ENCODE data around the gene RFX3.

The RFX3 gene

GRCh38 chr9:3447788-3448187 lies 78.0 kb downstream of the RFX3 start:
- no peak overlapping the region for H3K27ac ChIP-seq (ENCODE audit: low read length)
- no peaks in the 10 kb centered on the region for H3K9me3 ChIP-seq (ENCODE audit: control insufficient read depth, low read depth, low read length)
- no peak overlapping the region for H3K9ac ChIP-seq (ENCODE audit: low read length)
- no peaks in the 10 kb centered on the region for H3K36me3 ChIP-seq (ENCODE audit: control insufficient read depth, low read depth, low read length)
- no peaks in the 10 kb centered on the region for H3K27me3 ChIP-seq (ENCODE audit: control insufficient read depth, insufficient read depth, low read length)
- no peak overlapping the region for H3K4me3 ChIP-seq (ENCODE audit: low read length)
- H3K4me1 ChIP-seq (ENCODE audit: control insufficient read depth, low read depth, low read length): no peaks in the 10 kb centered on the region

DNA sequence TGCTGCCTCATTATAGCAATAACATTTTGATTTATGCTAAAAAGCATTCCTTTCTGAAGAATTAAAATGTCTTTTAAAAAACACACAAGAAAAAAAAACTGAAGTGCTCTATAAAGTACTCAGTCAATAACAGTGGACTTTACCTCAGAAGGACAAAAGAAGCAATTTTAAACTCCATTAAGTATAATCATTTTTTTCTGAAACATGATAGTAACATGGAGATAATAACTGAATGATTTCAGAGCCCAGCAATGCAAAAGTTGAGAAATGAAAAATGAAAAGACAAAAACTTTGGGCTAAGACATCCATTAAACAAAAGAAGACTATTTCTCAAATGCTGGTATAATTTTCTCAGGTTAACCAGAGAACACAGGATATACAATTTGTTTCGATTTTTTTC lies 78.7 kb downstream of the RFX3 start:
- Histone ChIP-seq H3K27ac (ENCODE audit: low read length) (no peak overlapping the region), H3K9ac (ENCODE audit: low read length) (no peak overlapping the region), H3K4me3 (ENCODE audit: low read length) (no peak overlapping the region), H3K9me3 (ENCODE audit: control insufficient read depth, low read depth, low read length) (no peaks in the 10 kb centered on the region), H3K27me3 (ENCODE audit: control insufficient read depth, insufficient read depth, low read length) (no peaks in the 10 kb centered on the region), H3K36me3 (ENCODE audit: control insufficient read depth, low read depth, low read length) (no peaks in the 10 kb centered on the region), H3K4me1 (ENCODE audit: control insufficient read depth, low read depth, low read length) (no peaks in the 10 kb centered on the region)

GRCh38 chr9:3446313-3446712 lies 79.5 kb downstream of the RFX3 start:
- Histone ChIP-seq H3K27ac (ENCODE audit: low read length) (no peak overlapping the region), H3K4me1 (ENCODE audit: control insufficient read depth, low read depth, low read length) (no peaks in the 10 kb centered on the region), H3K9me3 (ENCODE audit: control insufficient read depth, low read depth, low read length) (no peaks in the 10 kb centered on the region), H3K9ac (ENCODE audit: low read length) (no peak overlapping the region), H3K4me3 (ENCODE audit: low read length) (no peak overlapping the region), H3K27me3 (ENCODE audit: control insufficient read depth, insufficient read depth, low read length) (no peaks in the 10 kb centered on the region), H3K36me3 (ENCODE audit: control insufficient read depth, low read depth, low read length) (no peaks in the 10 kb centered on the region)

DNA sequence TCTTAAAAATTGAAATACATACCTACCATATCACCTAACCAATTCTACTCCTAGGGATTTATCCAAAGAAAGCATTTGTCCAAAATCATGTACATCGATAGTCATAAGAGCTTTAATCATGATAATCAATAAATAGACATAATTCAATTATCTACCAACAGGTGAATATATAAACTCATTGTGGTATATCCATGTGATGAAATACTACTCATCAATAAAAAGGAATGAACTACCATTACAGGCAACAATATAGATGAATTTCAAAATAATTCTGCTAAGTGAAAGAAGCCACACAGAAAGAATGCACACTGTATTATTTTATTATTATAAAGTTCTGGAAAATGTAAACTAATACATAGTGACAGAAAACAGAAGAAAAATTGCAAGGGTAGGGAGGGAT lies 81.8 kb downstream of the RFX3 start:
- H3K4me3 ChIP-seq (ENCODE audit: low read length): no peak overlapping the region
- H3K27me3 ChIP-seq (ENCODE audit: control insufficient read depth, insufficient read depth, low read length): no peaks in the 10 kb centered on the region
- no peaks in the 10 kb centered on the region for H3K9me3 ChIP-seq (ENCODE audit: control insufficient read depth, low read depth, low read length)
- no peaks in the 10 kb centered on the region for H3K4me1 ChIP-seq (ENCODE audit: control insufficient read depth, low read depth, low read length)
- H3K36me3 ChIP-seq (ENCODE audit: control insufficient read depth, low read depth, low read length): no peaks in the 10 kb centered on the region
- no peak overlapping the region for H3K9ac ChIP-seq (ENCODE audit: low read length)
- H3K27ac ChIP-seq (ENCODE audit: low read length): no peak overlapping the region

DNA sequence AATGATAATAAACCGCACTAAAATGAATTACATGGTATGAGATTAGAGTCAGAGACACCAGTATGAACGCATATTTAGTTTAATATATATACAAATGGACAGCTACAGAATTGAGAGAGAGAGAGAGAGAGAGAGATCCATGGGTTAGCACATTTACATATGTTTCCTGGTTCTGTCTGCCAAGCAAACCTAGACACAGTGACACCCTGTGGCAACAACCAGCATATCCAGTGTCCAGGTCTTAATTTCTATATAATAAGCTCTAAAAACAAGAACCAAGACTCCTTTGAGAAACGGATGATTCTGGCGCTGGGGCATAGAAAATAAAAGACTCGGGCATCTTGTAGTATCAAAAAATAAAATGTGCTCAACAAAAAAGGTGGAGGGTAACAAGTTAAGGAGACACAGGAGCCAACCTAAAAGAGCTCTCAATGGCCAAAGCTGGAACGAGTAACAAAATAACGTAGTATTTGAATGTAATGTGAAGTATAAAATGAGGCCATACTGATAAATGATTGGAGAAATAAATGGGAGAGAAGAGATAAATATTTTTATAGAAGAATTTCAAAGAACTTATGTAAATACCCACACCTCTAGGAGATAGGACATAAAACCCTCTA lies 84.5 kb downstream of the RFX3 start:
- H3K27ac ChIP-seq (ENCODE audit: low read length): no peak overlapping the region
- no peaks in the 10 kb centered on the region for H3K9me3 ChIP-seq (ENCODE audit: control insufficient read depth, low read depth, low read length)
- H3K4me1 ChIP-seq (ENCODE audit: control insufficient read depth, low read depth, low read length): no peaks in the 10 kb centered on the region
- no peak overlapping the region for H3K4me3 ChIP-seq (ENCODE audit: low read length)
- H3K36me3 ChIP-seq (ENCODE audit: control insufficient read depth, low read depth, low read length): no peaks in the 10 kb centered on the region
- H3K9ac ChIP-seq (ENCODE audit: low read length): no peak overlapping the region
- no peaks in the 10 kb centered on the region for H3K27me3 ChIP-seq (ENCODE audit: control insufficient read depth, insufficient read depth, low read length)

DNA sequence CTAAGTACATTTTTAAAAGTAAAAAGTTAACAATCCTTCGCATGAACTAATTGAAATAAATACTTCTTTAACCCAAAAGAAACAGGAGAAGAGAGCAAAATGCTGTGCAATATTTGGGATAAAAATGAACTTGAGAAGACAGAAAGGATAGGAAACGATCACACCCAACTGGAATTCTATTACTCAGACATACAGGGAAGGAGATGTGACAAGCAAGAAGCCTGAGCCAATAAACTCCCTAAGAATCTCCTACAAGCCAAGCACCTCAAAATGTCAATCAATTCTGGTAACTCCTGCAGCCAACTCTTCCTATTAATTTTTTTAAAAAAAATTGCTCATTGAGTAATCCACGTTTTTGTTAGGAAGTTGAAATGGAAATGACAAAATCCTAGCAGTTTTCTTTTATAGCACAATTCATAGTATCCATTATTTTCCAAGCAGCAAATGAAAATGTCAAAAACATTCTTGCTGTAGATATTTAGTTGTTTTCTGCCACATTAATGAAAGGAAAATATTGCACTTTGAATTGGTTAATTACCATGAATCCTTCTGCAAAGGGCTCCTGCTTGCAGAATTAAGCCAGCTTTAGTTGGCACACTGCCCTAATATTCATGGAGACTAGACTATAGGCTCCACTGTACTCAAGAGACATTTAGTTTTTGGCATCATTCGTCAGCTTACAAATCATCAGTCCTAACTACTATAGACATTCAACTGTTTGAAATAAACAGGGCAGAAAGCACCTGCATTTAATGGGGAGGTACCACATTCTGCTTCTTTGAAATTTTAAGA lies 89.0 kb downstream of the RFX3 start:
- H3K27me3 ChIP-seq (ENCODE audit: control insufficient read depth, insufficient read depth, low read length): no peaks in the 10 kb centered on the region

DNA sequence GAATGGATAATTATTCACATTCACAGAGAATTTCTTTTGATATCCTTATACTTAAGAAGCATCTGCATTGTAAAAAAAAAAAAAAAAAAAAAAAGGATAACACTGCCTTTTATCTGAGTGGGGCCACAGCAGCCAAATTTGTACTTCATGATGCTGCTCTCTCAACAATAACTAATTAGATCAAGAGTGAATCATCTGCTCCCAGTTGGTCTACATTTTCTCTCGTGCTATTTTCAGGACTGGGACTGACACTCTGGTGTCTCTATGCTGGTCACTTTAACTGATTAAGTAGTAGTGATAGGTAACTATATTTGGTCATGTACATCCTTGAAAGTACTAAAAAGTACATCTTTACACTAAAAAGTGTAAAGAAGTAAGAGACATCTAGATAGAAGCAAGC lies 90.1 kb downstream of the RFX3 start:
- H3K27me3 ChIP-seq (ENCODE audit: control insufficient read depth, insufficient read depth, low read length): no peaks in the 10 kb centered on the region
- H3K9ac ChIP-seq (ENCODE audit: low read length): no peak overlapping the region
- no peaks in the 10 kb centered on the region for H3K4me1 ChIP-seq (ENCODE audit: control insufficient read depth, low read depth, low read length)
- no peaks in the 10 kb centered on the region for H3K9me3 ChIP-seq (ENCODE audit: control insufficient read depth, low read depth, low read length)
- no peaks in the 10 kb centered on the region for H3K36me3 ChIP-seq (ENCODE audit: control insufficient read depth, low read depth, low read length)
- no peak overlapping the region for H3K4me3 ChIP-seq (ENCODE audit: low read length)
- H3K27ac ChIP-seq (ENCODE audit: low read length): no peak overlapping the region

More for the DNA sequence above, 89.0 kb downstream of the RFX3 start:
- Histone ChIP-seq H3K4me1 (ENCODE audit: control insufficient read depth, low read depth, low read length) (no peaks in the 10 kb centered on the region), H3K36me3 (ENCODE audit: control insufficient read depth, low read depth, low read length) (no peaks in the 10 kb centered on the region), H3K4me3 (ENCODE audit: low read length) (no peak overlapping the region), H3K27ac (ENCODE audit: low read length) (no peak overlapping the region), H3K9me3 (ENCODE audit: control insufficient read depth, low read depth, low read length) (no peaks in the 10 kb centered on the region), H3K9ac (ENCODE audit: low read length) (no peak overlapping the region)

DNA sequence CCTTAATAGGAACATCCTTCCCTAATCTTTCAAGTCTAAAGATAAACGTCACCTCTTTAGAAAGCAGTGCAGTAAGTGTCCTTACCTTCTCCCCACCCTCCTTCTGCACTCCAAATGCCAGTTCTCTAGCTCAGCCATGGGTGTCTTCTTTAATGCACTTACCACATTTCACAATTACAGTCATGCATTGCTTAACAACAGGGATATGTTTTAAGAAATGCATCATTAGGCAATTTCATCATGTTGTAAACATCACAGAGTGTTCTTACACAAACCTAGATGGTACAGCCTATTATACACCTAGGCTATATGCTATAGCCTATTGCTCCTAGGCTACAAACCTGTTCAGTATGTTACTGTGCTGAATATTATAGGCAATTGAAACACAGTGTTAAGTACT lies 91.2 kb downstream of the RFX3 start:
- H3K9me3 ChIP-seq (ENCODE audit: control insufficient read depth, low read depth, low read length): no peaks in the 10 kb centered on the region
- no peak overlapping the region for H3K9ac ChIP-seq (ENCODE audit: low read length)
- no peaks in the 10 kb centered on the region for H3K4me1 ChIP-seq (ENCODE audit: control insufficient read depth, low read depth, low read length)
- no peak overlapping the region for H3K4me3 ChIP-seq (ENCODE audit: low read length)
- no peaks in the 10 kb centered on the region for H3K36me3 ChIP-seq (ENCODE audit: control insufficient read depth, low read depth, low read length)
- H3K27me3 ChIP-seq (ENCODE audit: control insufficient read depth, insufficient read depth, low read length): no peaks in the 10 kb centered on the region
- no peak overlapping the region for H3K27ac ChIP-seq (ENCODE audit: low read length)

DNA sequence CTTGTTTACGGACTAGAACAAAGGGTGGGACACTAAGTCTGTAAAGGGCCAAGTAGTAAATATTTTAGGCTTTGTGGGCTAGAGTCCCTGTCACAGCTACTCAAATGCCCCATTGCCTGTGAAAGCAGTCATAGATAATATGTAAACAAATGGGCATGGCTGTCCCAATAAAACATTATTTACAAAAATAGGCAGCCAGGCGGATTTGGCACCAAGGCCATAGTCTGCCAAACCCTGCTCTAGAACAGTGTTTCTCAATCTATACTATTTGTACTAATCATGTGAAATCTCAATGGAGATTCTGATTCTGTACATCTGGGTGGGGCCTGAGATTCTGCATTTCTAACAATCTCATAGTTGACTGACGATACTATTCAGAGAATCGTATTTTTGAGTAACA lies 92.0 kb downstream of the RFX3 start:
- no peaks in the 10 kb centered on the region for H3K36me3 ChIP-seq (ENCODE audit: control insufficient read depth, low read depth, low read length)
- no peak overlapping the region for H3K4me3 ChIP-seq (ENCODE audit: low read length)
- H3K4me1 ChIP-seq (ENCODE audit: control insufficient read depth, low read depth, low read length): no peaks in the 10 kb centered on the region
- no peaks in the 10 kb centered on the region for H3K27me3 ChIP-seq (ENCODE audit: control insufficient read depth, insufficient read depth, low read length)
- no peaks in the 10 kb centered on the region for H3K9me3 ChIP-seq (ENCODE audit: control insufficient read depth, low read depth, low read length)
- H3K27ac ChIP-seq (ENCODE audit: low read length): no peak overlapping the region
- H3K9ac ChIP-seq (ENCODE audit: low read length): no peak overlapping the region

- Histone ChIP-seq H3K9me3 (ENCODE audit: control insufficient read depth, low read depth, low read length) (no peaks in the 10 kb centered on the region), H3K9ac (ENCODE audit: low read length) (no peak overlapping the region), H3K27me3 (ENCODE audit: control insufficient read depth, insufficient read depth, low read length) (no peaks in the 10 kb centered on the region), H3K27ac (ENCODE audit: low read length) (no peak overlapping the region), H3K4me1 (ENCODE audit: control insufficient read depth, low read depth, low read length) (no peaks in the 10 kb centered on the region), H3K4me3 (ENCODE audit: low read length) (no peak overlapping the region), H3K36me3 (ENCODE audit: control insufficient read depth, low read depth, low read length) (no peaks in the 10 kb centered on the region)
Observed at GRCh38 chr9:3433066-3433465, 92.7 kb downstream of the RFX3 start.

GRCh38 chr9:3431890-3432289 lies 93.9 kb downstream of the RFX3 start:
- H3K27me3 ChIP-seq (ENCODE audit: control insufficient read depth, insufficient read depth, low read length): no peaks in the 10 kb centered on the region
- no peak overlapping the region for H3K9ac ChIP-seq (ENCODE audit: low read length)
- H3K4me3 ChIP-seq (ENCODE audit: low read length): no peak overlapping the region
- no peaks in the 10 kb centered on the region for H3K9me3 ChIP-seq (ENCODE audit: control insufficient read depth, low read depth, low read length)
- H3K36me3 ChIP-seq (ENCODE audit: control insufficient read depth, low read depth, low read length): no peaks in the 10 kb centered on the region
- no peak overlapping the region for H3K27ac ChIP-seq (ENCODE audit: low read length)
- no peaks in the 10 kb centered on the region for H3K4me1 ChIP-seq (ENCODE audit: control insufficient read depth, low read depth, low read length)

DNA sequence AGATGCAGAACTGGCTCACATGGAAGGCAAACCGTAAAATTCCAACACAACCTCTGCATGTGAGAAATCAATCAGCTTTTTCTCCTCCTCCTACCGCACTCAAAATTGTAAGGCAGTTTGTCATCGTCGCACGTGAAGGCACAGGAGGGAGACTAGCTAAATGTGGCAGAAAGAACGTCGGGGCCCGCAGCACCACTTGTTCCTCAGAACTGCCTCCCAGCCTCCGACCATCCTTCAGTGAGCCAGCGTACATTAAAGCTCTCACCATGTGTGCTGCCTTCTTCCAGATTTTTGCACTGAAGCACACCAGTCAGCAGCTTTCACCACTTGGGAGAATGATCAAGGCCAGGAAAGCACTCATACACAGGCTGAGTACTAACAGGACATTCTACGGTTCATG lies 105.9 kb downstream of the RFX3 start:
- Histone ChIP-seq H3K9me3 (ENCODE audit: control insufficient read depth, low read depth, low read length) (no peaks in the 10 kb centered on the region), H3K9ac (ENCODE audit: low read length) (no peak overlapping the region), H3K27ac (ENCODE audit: low read length) (no peak overlapping the region), H3K36me3 (ENCODE audit: control insufficient read depth, low read depth, low read length) (no peaks in the 10 kb centered on the region), H3K4me3 (ENCODE audit: low read length) (no peak overlapping the region), H3K4me1 (ENCODE audit: control insufficient read depth, low read depth, low read length) (no peaks in the 10 kb centered on the region), H3K27me3 (ENCODE audit: control insufficient read depth, insufficient read depth, low read length) (no peaks in the 10 kb centered on the region)

All from iPS-18a (cell line).